ENCODE data around the gene LONP1.

LONP1 gene

GRCh38 chr19:5669212-5669611 is 50.7 kb downstream of the LONP1 start:
- DNase-seq (ENCODE audit: low spot score) = no peak
- in situ Hi-C loops (cut with MboI; ENCODE audit: low sequenced_read_pairs, unreplicated experiment) = no loop called here
- no peak for TF ChIP-seq CTCF (IDR thresholded peaks at IDR 0.05; ENCODE audit: borderline replicate concordance, control extremely low read depth, extremely low read depth, insufficient read depth, missing control alignments)

GRCh38 chr19:5667751-5668271 is 52.1 kb downstream of the LONP1 start:
- no peak for DNase-seq (ENCODE audit: low spot score)
- no peak for TF ChIP-seq CTCF (IDR thresholded peaks at IDR 0.05; ENCODE audit: borderline replicate concordance, control extremely low read depth, extremely low read depth, insufficient read depth, missing control alignments)
- in situ Hi-C loops (cut with MboI; ENCODE audit: low sequenced_read_pairs, unreplicated experiment) = no loop called here

- in situ Hi-C loops (cut with MboI; ENCODE audit: low sequenced_read_pairs, unreplicated experiment) = no loop called here
- no peak for TF ChIP-seq CTCF (IDR thresholded peaks at IDR 0.05; ENCODE audit: borderline replicate concordance, control extremely low read depth, extremely low read depth, insufficient read depth, missing control alignments)
- no peak for DNase-seq (ENCODE audit: low spot score)
Observed at GRCh38 chr19:5666921-5667610, 52.9 kb downstream of the LONP1 start.

GRCh38 chr19:5665781-5666513 is 54.0 kb downstream of the LONP1 start:
- no peak for DNase-seq (ENCODE audit: low spot score)
- TF ChIP-seq CTCF (IDR thresholded peaks at IDR 0.05; ENCODE audit: borderline replicate concordance, control extremely low read depth, extremely low read depth, insufficient read depth, missing control alignments) = no peak
- in situ Hi-C loops (cut with MboI; ENCODE audit: low sequenced_read_pairs, unreplicated experiment) = no loop called here

GRCh38 chr19:5664515-5664914 is 55.4 kb downstream of the LONP1 start:
- DNase-seq (ENCODE audit: low spot score) = no peak
- TF ChIP-seq CTCF (IDR thresholded peaks at IDR 0.05; ENCODE audit: borderline replicate concordance, control extremely low read depth, extremely low read depth, insufficient read depth, missing control alignments) = no peak
- in situ Hi-C loops (cut with MboI; ENCODE audit: low sequenced_read_pairs, unreplicated experiment) = no loop called here

GRCh38 chr19:5663904-5664303 is 56.0 kb downstream of the LONP1 start:
- TF ChIP-seq CTCF (IDR thresholded peaks at IDR 0.05; ENCODE audit: borderline replicate concordance, control extremely low read depth, extremely low read depth, insufficient read depth, missing control alignments) = no peak
- in situ Hi-C loops (cut with MboI; ENCODE audit: low sequenced_read_pairs, unreplicated experiment) = no loop called here

More at GRCh38 chr19:5663904-5664303, 56.0 kb downstream of the LONP1 start:
- DNase-seq (ENCODE audit: low spot score) = no peak
